Trophoblast cell (in vitro differentiated cells and primary cell): ENCODE measurements around the gene PRLR.

ENCODE experiments used
- DNase-seq, 2 donors: peaks; one replicate each; pipeline ENCODE4 v3.0.0-alpha.2; 2016
- H2AFZ ChIP-seq: 2 replicates; pipeline ENCODE4 v1.6.1; 2013; ENCODE audit warnings: low read length, moderate library complexity, mild to moderate bottlenecking; ENCODE audit not compliant: insufficient read depth, poor library complexity
- H2AK5ac ChIP-seq: 2 replicates; pipeline ENCODE4 v1.6.1; 2013; ENCODE audit warnings: mild to moderate bottlenecking, low read length
- H2BK120ac ChIP-seq: 2 replicates; pipeline ENCODE4 v1.6.1; 2013; ENCODE audit warnings: low read length, mild to moderate bottlenecking, moderate library complexity; ENCODE audit not compliant: insufficient read depth, poor library complexity
- H2BK12ac ChIP-seq: 2 replicates; pipeline ENCODE4 v1.6.1; 2013; ENCODE audit warnings: mild to moderate bottlenecking, low read length, moderate library complexity
- H2BK5ac ChIP-seq: 2 replicates; pipeline ENCODE4 v1.6.1; 2013; ENCODE audit warnings: low read length, low read depth, moderate library complexity, mild to moderate bottlenecking; ENCODE audit not compliant: poor library complexity
- H3K14ac ChIP-seq: 2 replicates; pipeline ENCODE4 v1.6.1; 2013; ENCODE audit warnings: mild to moderate bottlenecking, low read length
- H3K18ac ChIP-seq: 2 replicates; pipeline ENCODE4 v1.6.1; 2013; ENCODE audit warnings: mild to moderate bottlenecking, low read length
- H3K23ac ChIP-seq: 2 replicates; pipeline ENCODE4 v1.6.1; 2013; ENCODE audit warnings: low read length
- H3K27ac ChIP-seq: 2 replicates; pipeline ENCODE4 v1.5.1; 2013; ENCODE audit warnings: low read depth, mild to moderate bottlenecking, inconsistent platforms, low read length, moderate library complexity
- H3K27me3 ChIP-seq: 2 replicates; pipeline ENCODE4 v1.6.1; 2013; ENCODE audit warnings: inconsistent platforms, mild to moderate bottlenecking, low read length, moderate library complexity; ENCODE audit not compliant: insufficient read depth
- H3K36me3 ChIP-seq, 2 experiments: 1 replicate in 1 of 2; 2 replicates in 1 of 2; pipeline ENCODE4 v1.6.1; 2013; ENCODE audit warnings: low read length in 2 of 2, mild to moderate bottlenecking in 2 of 2, moderate library complexity in 1 of 2; ENCODE audit not compliant: insufficient read depth in 2 of 2, control insufficient read depth in 1 of 2
- H3K4ac ChIP-seq: 2 replicates; pipeline ENCODE4 v1.6.1; 2013; ENCODE audit warnings: low read depth, mild to moderate bottlenecking, low read length, moderate library complexity
- H3K4me1 ChIP-seq, 2 experiments: 1 replicate in 1 of 2; 2 replicates in 1 of 2; pipeline ENCODE4 v1.6.1; 2013; ENCODE audit warnings: low read length in 2 of 2, mild to moderate bottlenecking in 2 of 2, moderate library complexity in 1 of 2; ENCODE audit not compliant: insufficient read depth in 2 of 2, control insufficient read depth in 1 of 2
- H3K4me2 ChIP-seq: 2 replicates; pipeline ENCODE4 v1.6.1; 2013; ENCODE audit warnings: inconsistent platforms, mild to moderate bottlenecking, low read length, moderate library complexity
- H3K4me3 ChIP-seq: 2 replicates; pipeline ENCODE4 v1.5.1; 2013; ENCODE audit warnings: mild to moderate bottlenecking, low read depth, low read length, inconsistent platforms
- H3K79me1 ChIP-seq: one replicate; pipeline ENCODE4 v1.6.1; 2013; ENCODE audit warnings: low read length
- H3K79me2 ChIP-seq: 2 replicates; pipeline ENCODE4 v1.6.1; 2013; ENCODE audit warnings: low read length, mild to moderate bottlenecking; ENCODE audit not compliant: control insufficient read depth, insufficient read depth, poor library complexity
- H3K9ac ChIP-seq: 2 replicates; pipeline ENCODE4 v1.6.1; 2013; ENCODE audit warnings: mild to moderate bottlenecking, low read length
- H3K9me3 ChIP-seq: 2 replicates; pipeline ENCODE4 v1.6.1; 2013; ENCODE audit warnings: low read depth, mild to moderate bottlenecking, control low read depth, inconsistent platforms, low read length; ENCODE audit not compliant: insufficient read depth
- H4K12ac ChIP-seq: 2 replicates; pipeline ENCODE4 v1.6.1; 2013; ENCODE audit warnings: low read depth, mild to moderate bottlenecking, low read length, moderate library complexity
- H4K8ac ChIP-seq: 2 replicates; pipeline ENCODE4 v1.6.1; 2013; ENCODE audit warnings: low read depth, mild to moderate bottlenecking, low read length, moderate library complexity
- H4K91ac ChIP-seq: one replicate; pipeline ENCODE4 v1.6.1; 2013; ENCODE audit warnings: low read depth, mild to moderate bottlenecking, low read length, moderate library complexity
- WGBS: extraction: QIAGEN DNeasy Blood & Tissue Kit; methylation state at CpG from one replicate; pipeline ENCODE4 v1.1.7; 2013; ENCODE audit warnings: missing lambda C conversion rate; ENCODE audit not compliant: insufficient read length, insufficient coverage; ENCODE audit errors: extremely low coverage; 5-methylcytosine and 5-hydroxymethylcytosine counted together

PRLR gene

DNA sequence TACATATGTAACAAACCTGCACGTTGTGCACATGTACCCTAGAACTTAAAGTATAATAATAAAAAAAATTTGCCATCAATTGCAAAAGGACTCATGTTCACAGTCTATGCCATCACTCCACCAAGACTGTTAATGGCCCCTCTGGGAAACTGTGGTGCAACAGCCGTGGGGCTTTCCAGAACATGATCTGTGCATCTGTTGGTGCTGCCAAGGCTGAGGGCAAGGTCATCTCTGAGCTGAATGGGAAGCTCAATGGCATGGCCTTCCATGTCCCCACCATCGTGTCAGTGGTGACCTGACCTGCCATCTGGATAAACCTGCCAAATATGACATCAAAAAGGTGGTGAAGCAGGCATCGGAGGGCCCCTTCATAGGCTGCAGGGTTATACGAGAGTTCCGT is 149.2 kb downstream of the PRLR start:
- Histone ChIP-seq H3K27ac (no peak overlapping the region), H2BK5ac (no peak overlapping the region), H3K36me3 (no peaks in the 10 kb centered on the region), H2BK120ac (no peak overlapping the region), H3K18ac (no peak overlapping the region), H4K91ac (no peak overlapping the region), H3K4me2 (no peak overlapping the region), H4K12ac (no peak overlapping the region), H3K27me3 (no peaks in the 10 kb centered on the region), H2AFZ (no peak overlapping the region), H3K4me1 (no peaks in the 10 kb centered on the region), H2BK12ac (no peak overlapping the region), H3K79me1 (no peaks in the 10 kb centered on the region), H3K4me3 (no peak overlapping the region), H3K9me3 (no peaks in the 10 kb centered on the region), H2AK5ac (no peak overlapping the region), H3K23ac (no peak overlapping the region), H4K8ac (no peak overlapping the region), H3K79me2 (no peaks in the 10 kb centered on the region), H3K9ac (no peak overlapping the region), H3K4ac (no peak overlapping the region), H3K14ac (no peak overlapping the region)
- WGBS = no CpG with 5 or more reads among the region's 6 CpGs
- DNase-seq = no peak

GRCh38 chr5:35073160-35073559 is 157.1 kb downstream of the PRLR start:
- no peak overlapping the region for H4K12ac ChIP-seq
- H2BK120ac ChIP-seq = no peak overlapping the region
- H3K4me3 ChIP-seq = no peak overlapping the region
- no peak overlapping the region for H3K27ac ChIP-seq
- no peak overlapping the region for H3K18ac ChIP-seq
- H3K79me2 ChIP-seq = no peaks in the 10 kb centered on the region
- no peaks in the 10 kb centered on the region for H3K79me1 ChIP-seq
- no peak for DNase-seq
- H3K9me3 ChIP-seq = no peaks in the 10 kb centered on the region
- no peak overlapping the region for H2AK5ac ChIP-seq
- H3K9ac ChIP-seq = no peak overlapping the region
- H3K4me2 ChIP-seq = no peak overlapping the region
- H4K91ac ChIP-seq = no peak overlapping the region
- H2BK5ac ChIP-seq = no peak overlapping the region
- H3K4me1 ChIP-seq = no peaks in the 10 kb centered on the region
- H4K8ac ChIP-seq = no peak overlapping the region
- no peaks in the 10 kb centered on the region for H3K27me3 ChIP-seq
- no peaks in the 10 kb centered on the region for H3K36me3 ChIP-seq
- no peak overlapping the region for H3K23ac ChIP-seq
- no peak overlapping the region for H3K4ac ChIP-seq
- no peak overlapping the region for H2AFZ ChIP-seq
- no peak overlapping the region for H3K14ac ChIP-seq
- no peak overlapping the region for H2BK12ac ChIP-seq
- WGBS = no CpG with 5 or more reads among the region's 4 CpGs

- Histone ChIP-seq H3K4me2 (no peak overlapping the region), H4K12ac (no peak overlapping the region), H4K91ac (no peak overlapping the region), H2BK5ac (no peak overlapping the region), H4K8ac (no peak overlapping the region), H3K23ac (no peak overlapping the region), H3K27ac (no peak overlapping the region), H3K36me3 (no peaks in the 10 kb centered on the region), H3K9me3 (no peaks in the 10 kb centered on the region), H2AK5ac (no peak overlapping the region), H3K79me1 (no peaks in the 10 kb centered on the region), H2BK12ac (no peak overlapping the region), H3K9ac (no peak overlapping the region), H3K79me2 (no peaks in the 10 kb centered on the region), H3K27me3 (no peaks in the 10 kb centered on the region), H3K4ac (no peak overlapping the region), H3K4me1 (no peaks in the 10 kb centered on the region), H2AFZ (no peak overlapping the region), H3K4me3 (no peak overlapping the region), H2BK120ac (no peak overlapping the region), H3K18ac (no peak overlapping the region), H3K14ac (no peak overlapping the region)
- no CpG with 5 or more reads among the region's 1 CpG for WGBS
- DNase-seq = no peak
Observed at GRCh38 chr5:35069188-35069587, 161.1 kb downstream of the PRLR start.

DNA sequence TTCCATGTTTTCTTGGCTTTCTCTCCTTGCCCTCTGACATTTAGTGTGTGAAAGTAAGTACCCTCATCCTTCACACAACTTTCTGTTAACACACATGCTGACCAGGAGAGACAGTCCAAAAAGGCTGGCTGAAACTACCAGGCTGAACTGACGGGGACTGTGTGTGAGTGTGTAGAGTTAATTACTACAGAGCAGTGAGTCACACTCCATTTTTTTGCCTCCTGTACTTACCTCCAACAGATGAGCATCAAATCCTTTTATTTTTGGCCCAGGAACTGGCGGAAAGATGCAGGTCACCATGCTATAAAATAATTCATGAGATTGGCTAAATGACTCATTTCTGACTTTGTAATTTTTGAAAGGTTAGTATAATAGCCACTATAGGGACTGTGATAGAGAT is 162.3 kb downstream of the PRLR start:
- H4K8ac ChIP-seq = no peak overlapping the region
- H2AFZ ChIP-seq = no peak overlapping the region
- no peak overlapping the region for H3K27ac ChIP-seq
- no peak overlapping the region for H3K4me3 ChIP-seq
- no peak overlapping the region for H2BK120ac ChIP-seq
- no peaks in the 10 kb centered on the region for H3K4me1 ChIP-seq
- H2AK5ac ChIP-seq = no peak overlapping the region
- H3K36me3 ChIP-seq = no peaks in the 10 kb centered on the region
- H3K18ac ChIP-seq = no peak overlapping the region
- H4K91ac ChIP-seq = no peak overlapping the region
- no CpG with 5 or more reads among the region's 2 CpGs for WGBS
- no peak for DNase-seq
- no peak overlapping the region for H3K4me2 ChIP-seq
- H3K14ac ChIP-seq = no peak overlapping the region
- no peaks in the 10 kb centered on the region for H3K27me3 ChIP-seq
- no peak overlapping the region for H2BK12ac ChIP-seq
- H3K9me3 ChIP-seq = no peaks in the 10 kb centered on the region
- H3K4ac ChIP-seq = no peak overlapping the region
- H4K12ac ChIP-seq = no peak overlapping the region
- H3K23ac ChIP-seq = no peak overlapping the region
- no peaks in the 10 kb centered on the region for H3K79me2 ChIP-seq
- no peaks in the 10 kb centered on the region for H3K79me1 ChIP-seq
- no peak overlapping the region for H2BK5ac ChIP-seq
- H3K9ac ChIP-seq = no peak overlapping the region
